Subcutaneous abdominal adipose tissue (tissue), 5 donors: ENCODE results near the gene LY6G6C.

ENCODE experiments used
- H3K27ac ChIP-seq: one replicate; pipeline ENCODE4 v1.7.0; 2013; ENCODE audit warnings: low read depth, mild to moderate bottlenecking, inconsistent platforms, low read length, moderate library complexity
- H3K27me3 ChIP-seq, 5 donors: one replicate each; pipeline ENCODE4 v1.7.0; 2013; ENCODE audit warnings: low read length in 5 of 5, inconsistent platforms in 1 of 5; ENCODE audit not compliant: control insufficient read depth in 5 of 5, insufficient read depth in 4 of 5
- H3K36me3 ChIP-seq, 5 donors: one replicate each; pipeline ENCODE4 v1.7.0; 2013; ENCODE audit warnings: low read length in 5 of 5; ENCODE audit not compliant: control insufficient read depth in 5 of 5, insufficient read depth in 5 of 5
- H3K4me1 ChIP-seq, 5 donors: one replicate each; pipeline ENCODE4 v1.7.0; 2013; ENCODE audit warnings: low read length in 5 of 5, mild to moderate bottlenecking in 3 of 5, moderate library complexity in 1 of 5; ENCODE audit not compliant: control insufficient read depth in 5 of 5, insufficient read depth in 5 of 5
- H3K4me3 ChIP-seq, 5 donors: one replicate each; pipeline ENCODE4 v1.7.0; 2013; ENCODE audit warnings: low read length in 5 of 5, low read depth in 1 of 5
- H3K9ac ChIP-seq, 5 donors: one replicate each; pipeline ENCODE4 v1.7.0; 2013; ENCODE audit warnings: low read length in 5 of 5, mild to moderate bottlenecking in 4 of 5, moderate library complexity in 3 of 5
- H3K9me3 ChIP-seq, 5 donors: one replicate each; pipeline ENCODE4 v1.7.0; 2013; ENCODE audit warnings: low read length in 5 of 5; ENCODE audit not compliant: control insufficient read depth in 5 of 5
- donor health status: healthy.
- donor health status: healthy.
- donor health status: healthy.
- donor health status: healthy.
- donor health status: healthy.

The LY6G6C gene

GRCh38 chr6:31762878-31763618 lies 41.5 kb upstream of the LY6G6C start:
- H3K9me3 ChIP-seq = no peaks in the 10 kb centered on the region
- no peak overlapping the region for H3K4me3 ChIP-seq
- H3K36me3 ChIP-seq = peaks cover 3 to 37% (median 12%) of the 10 kb centered on the region in 5 donors
- no peak overlapping the region for H3K9ac ChIP-seq
- H3K27ac ChIP-seq = no peak overlapping the region
- H3K27me3 ChIP-seq = no peaks in the 10 kb centered on the region
- H3K4me1 ChIP-seq = peaks cover 4 to 21% (median 13%) of the 10 kb centered on the region in 5 donors

- Histone ChIP-seq H3K9ac (no peak within 1 kb of the TSS), H3K27ac (no peak within 1 kb of the TSS), H3K36me3 (peaks cover 3 to 37% (median 12%) of the 10 kb centered on the region in 5 donors), H3K9me3 (no peaks in the 10 kb centered on the region), H3K27me3 (no peaks in the 10 kb centered on the region), H3K4me3 (no peak within 1 kb of the TSS), H3K4me1 (peaks cover 4 to 21% (median 13%) of the 10 kb centered on the region in 5 donors)
Measured at GRCh38 chr6:31762356-31762755, 40.8 kb upstream of the LY6G6C start, which contains the start of gene SAPCD1. Gene SAPCD1 (plus strand): TSS chr6:31762656. CDS start chr6:31763055, 399 bp downstream.

DNA sequence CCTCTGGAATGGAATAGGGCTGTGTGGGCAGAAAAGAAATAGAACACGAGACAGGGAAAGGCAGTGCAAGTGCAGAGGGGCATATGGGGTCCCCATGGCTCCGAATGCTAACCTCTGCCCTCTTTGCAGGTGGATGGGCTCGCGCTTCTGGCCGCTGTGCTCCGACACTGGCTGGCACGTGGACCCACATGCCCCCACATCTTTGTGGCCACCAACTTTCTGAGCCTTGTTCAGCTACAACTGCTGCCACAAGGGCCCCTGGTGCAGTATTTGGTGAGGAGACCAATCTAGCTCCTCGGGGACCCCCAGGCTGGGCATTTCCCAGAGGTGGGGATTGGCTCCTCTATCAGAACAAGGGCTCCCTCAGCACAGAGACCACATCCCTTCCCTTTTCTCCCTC lies 39.8 kb upstream of the LY6G6C start:
- Histone ChIP-seq H3K27ac (no peak overlapping the region), H3K9ac (no peak overlapping the region), H3K27me3 (no peaks in the 10 kb centered on the region), H3K4me1 (peaks cover 2 to 15% (median 11%) of the 10 kb centered on the region in 5 donors), H3K36me3 (peaks cover 3 to 37% (median 12%) of the 10 kb centered on the region in 5 donors), H3K9me3 (no peaks in the 10 kb centered on the region), H3K4me3 (no peak overlapping the region)

DNA sequence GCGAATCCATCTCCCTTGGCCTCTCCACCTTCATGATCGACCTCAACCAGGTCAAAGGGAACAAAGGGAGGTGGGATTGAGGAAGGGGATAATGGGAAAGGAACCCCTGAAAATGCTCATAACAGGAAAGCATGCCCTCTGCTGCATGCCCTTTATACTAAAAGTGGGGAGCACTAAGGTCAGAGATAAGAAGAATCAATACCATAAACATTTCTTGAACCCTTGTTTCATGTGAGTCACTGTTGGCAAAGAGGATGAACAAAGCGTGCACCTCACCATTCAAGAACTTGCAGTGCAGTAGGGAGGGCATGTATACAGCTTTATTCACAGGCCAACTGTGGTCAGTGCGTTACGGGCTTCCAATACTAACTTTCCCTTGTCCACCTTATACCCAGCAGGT lies 39.2 kb upstream of the LY6G6C start:
- H3K27ac ChIP-seq = no peak overlapping the region
- no peaks in the 10 kb centered on the region for H3K9me3 ChIP-seq
- no peaks in the 10 kb centered on the region for H3K27me3 ChIP-seq
- H3K36me3 ChIP-seq = peaks cover 3 to 37% (median 12%) of the 10 kb centered on the region in 5 donors
- no peak overlapping the region for H3K4me3 ChIP-seq
- H3K9ac ChIP-seq = no peak overlapping the region
- peaks cover under 1 to 10% (median 5%) of the 10 kb centered on the region in 5 donors for H3K4me1 ChIP-seq

- H3K9ac ChIP-seq = no peak overlapping the region
- no peak overlapping the region for H3K4me3 ChIP-seq
- H3K9me3 ChIP-seq = no peaks in the 10 kb centered on the region
- no peak overlapping the region for H3K27ac ChIP-seq
- H3K27me3 ChIP-seq = no peaks in the 10 kb centered on the region
- H3K4me1 ChIP-seq = peaks cover 0 to 4% (median 2%) of the 10 kb centered on the region in 5 donors
- H3K36me3 ChIP-seq = peaks cover 3 to 37% (median 12%) of the 10 kb centered on the region in 5 donors
Measured at GRCh38 chr6:31758281-31758680, 36.7 kb upstream of the LY6G6C start.

DNA sequence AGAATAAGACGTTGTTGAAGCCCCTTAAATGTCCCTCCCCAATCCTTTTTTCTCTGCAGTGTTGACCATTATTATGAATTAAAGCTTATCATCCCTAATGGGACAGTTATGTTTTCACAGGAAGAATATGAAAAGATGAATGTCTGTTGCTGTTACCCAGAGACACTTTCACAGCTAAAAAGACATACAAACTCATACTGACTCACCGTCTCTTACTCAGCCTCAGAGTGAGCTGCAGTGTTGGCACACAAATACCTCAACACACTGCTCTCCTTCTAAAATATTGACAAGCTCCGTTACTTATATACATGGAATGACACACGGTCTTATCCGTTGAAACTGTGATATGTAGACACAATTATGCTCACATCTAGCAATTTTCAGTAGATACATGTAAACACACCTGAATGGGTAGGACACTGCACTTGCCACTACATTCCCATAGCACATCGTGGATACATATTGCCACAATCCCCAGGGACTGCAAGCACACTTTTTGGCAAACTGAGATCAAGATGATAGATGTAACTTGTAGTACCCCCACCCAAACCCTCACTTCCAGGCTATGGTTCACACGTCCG lies 31.3 kb upstream of the LY6G6C start:
- H3K27ac ChIP-seq = no peak overlapping the region
- no peaks in the 10 kb centered on the region for H3K36me3 ChIP-seq
- H3K27me3 ChIP-seq = no peaks in the 10 kb centered on the region
- no peak overlapping the region for H3K9ac ChIP-seq
- H3K9me3 ChIP-seq = no peaks in the 10 kb centered on the region
- peaks cover 0 to 3% (median under 1%) of the 10 kb centered on the region in 5 donors for H3K4me1 ChIP-seq
- H3K4me3 ChIP-seq = no peak overlapping the region

GRCh38 chr6:31750411-31751022 lies 29.0 kb upstream of the LY6G6C start:
- Histone ChIP-seq H3K4me3 (no peak overlapping the region), H3K9me3 (no peaks in the 10 kb centered on the region), H3K27me3 (no peaks in the 10 kb centered on the region), H3K4me1 (peaks cover 5 to 14% (median 8%) of the 10 kb centered on the region in 5 donors), H3K27ac (no peak overlapping the region), H3K9ac (no peak overlapping the region), H3K36me3 (peaks cover 0 to 3% (median 0%) of the 10 kb centered on the region in 5 donors)

- Histone ChIP-seq H3K36me3 (peaks cover 0 to 3% (median 0%) of the 10 kb centered on the region in 5 donors), H3K4me1 (peaks cover 5 to 14% (median 8%) of the 10 kb centered on the region in 5 donors), H3K9me3 (no peaks in the 10 kb centered on the region), H3K27me3 (no peaks in the 10 kb centered on the region), H3K9ac (no peak overlapping the region), H3K4me3 (no peak overlapping the region), H3K27ac (no peak overlapping the region)
Measured at GRCh38 chr6:31749301-31750036, 27.9 kb upstream of the LY6G6C start.

GRCh38 chr6:31744422-31744821 lies 22.9 kb upstream of the LY6G6C start:
- Histone ChIP-seq H3K9ac (no peak overlapping the region), H3K36me3 (peaks cover 0 to 3% (median 0%) of the 10 kb centered on the region in 5 donors), H3K9me3 (no peaks in the 10 kb centered on the region), H3K4me1 (peaks cover 5 to 40% (median 28%) of the 10 kb centered on the region in 5 donors), H3K27me3 (no peaks in the 10 kb centered on the region), H3K27ac (no peak overlapping the region), H3K4me3 (no peak overlapping the region)
